ENCODE measurements around the gene LRIT2. TPM values are rescaled to one million over a fixed set of nuclear protein-coding genes. Genes with fewer than 3 reads are reported as not detected.

Gene LRIT2
- total RNA-seq, 1 donor from 2014 or later: not detected

DNA sequence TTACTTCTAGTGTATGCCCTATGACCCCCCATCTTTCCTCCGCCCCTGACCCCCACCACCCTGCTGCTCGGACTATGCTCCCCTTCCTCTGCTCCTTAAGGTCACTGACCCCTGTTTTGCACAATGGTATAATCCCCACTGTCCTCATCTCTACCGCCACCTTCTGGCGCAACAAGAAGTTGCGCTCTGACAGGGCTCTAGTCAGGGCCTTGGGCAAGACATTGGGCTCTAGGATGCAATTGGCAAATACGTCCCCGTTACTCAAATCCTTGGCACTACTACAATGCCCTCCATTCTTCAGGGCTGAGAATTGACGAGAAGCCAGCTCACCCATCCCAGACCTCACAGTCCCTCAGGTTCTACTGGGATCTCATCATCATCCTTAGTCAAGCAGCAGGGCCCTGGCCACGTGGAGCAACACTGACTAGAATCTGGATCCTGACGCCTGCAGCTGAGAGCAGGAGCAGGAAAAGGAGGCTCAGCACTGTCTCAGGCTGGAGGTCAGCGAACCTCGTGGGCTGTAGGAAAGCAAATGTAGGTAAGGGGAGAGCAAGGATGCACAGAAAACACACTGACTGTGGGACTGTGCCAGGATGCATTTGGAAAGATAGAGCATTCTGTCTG, 10.6 kb downstream of the LRIT2 start:
- ChIA-PET POLR2A (no interaction called here), CTCF (interaction anchor here (1.3 to 2.1 kb wide), 2 partner anchors 26 to 66 kb away, joined by 3 to 20 read pairs; no protein-coding TSS in a partner anchor)
- DNase-seq (no peak), ATAC-seq (ENCODE audit: low read depth) (peak; percentile 60)
- no peak for TF ChIP-seq CTCF (IDR thresholded peaks at IDR 0.05)
- H3K27ac Mint-ChIP-seq: no peak overlapping the region
- H3K9me3 Mint-ChIP-seq: peaks cover 5% of the 10 kb centered on the region
- intact Hi-C loops (cut with micrococcal nuclease): loop anchor here (2.0 kb wide), 1 partner anchor 66 kb away; no protein-coding TSS in a partner anchor
- no peaks in the 10 kb centered on the region for H3K4me1 Mint-ChIP-seq
- no peaks in the 10 kb centered on the region for H3K36me3 Mint-ChIP-seq (ENCODE audit: low read depth)
- H3K4me3 Mint-ChIP-seq: no peak overlapping the region
- peaks cover 1% of the 10 kb centered on the region for H3K27me3 Mint-ChIP-seq

GRCh38 chr10:84214046-84214572, 11.2 kb downstream of the LRIT2 start:
- no peak for DNase-seq
- H3K27ac Mint-ChIP-seq: no peak overlapping the region
- H3K9me3 Mint-ChIP-seq: no peaks in the 10 kb centered on the region
- ChIA-PET CTCF (interaction anchor here (1.3 to 2.1 kb wide), 2 partner anchors 26 to 66 kb away, joined by 3 to 20 read pairs; no protein-coding TSS in a partner anchor), POLR2A (no interaction called here)
- H3K36me3 Mint-ChIP-seq (ENCODE audit: low read depth): no peaks in the 10 kb centered on the region
- no peak for ATAC-seq (ENCODE audit: low read depth)
- intact Hi-C loops (cut with micrococcal nuclease): loop anchor here (2.0 kb wide), 1 partner anchor 65 kb away; no protein-coding TSS in a partner anchor
- no peak overlapping the region for H3K4me3 Mint-ChIP-seq
- H3K4me1 Mint-ChIP-seq: no peaks in the 10 kb centered on the region
- TF ChIP-seq CTCF (IDR thresholded peaks at IDR 0.05): no peak
- H3K27me3 Mint-ChIP-seq: peaks cover 1% of the 10 kb centered on the region

- Mint-ChIP-seq H3K36me3 (ENCODE audit: low read depth) (no peaks in the 10 kb centered on the region), H3K4me3 (no peak overlapping the region), H3K4me1 (no peaks in the 10 kb centered on the region), H3K9me3 (no peaks in the 10 kb centered on the region), H3K27me3 (peaks cover 8% of the 10 kb centered on the region), H3K27ac (no peak overlapping the region)
- intact Hi-C loops (cut with micrococcal nuclease): no loop called here
- DNase-seq (no peak), ATAC-seq (ENCODE audit: low read depth) (no peak)
- POLR2A ChIA-PET: no interaction called here
- CTCF ChIA-PET: interaction anchor here (2.1 kb wide), 1 partner anchor 65 kb away, joined by 9 read pairs; no protein-coding TSS in a partner anchor
- no peak for TF ChIP-seq CTCF (IDR thresholded peaks at IDR 0.05)
Measured at GRCh38 chr10:84213076-84213475, 12.3 kb downstream of the LRIT2 start.

DNA sequence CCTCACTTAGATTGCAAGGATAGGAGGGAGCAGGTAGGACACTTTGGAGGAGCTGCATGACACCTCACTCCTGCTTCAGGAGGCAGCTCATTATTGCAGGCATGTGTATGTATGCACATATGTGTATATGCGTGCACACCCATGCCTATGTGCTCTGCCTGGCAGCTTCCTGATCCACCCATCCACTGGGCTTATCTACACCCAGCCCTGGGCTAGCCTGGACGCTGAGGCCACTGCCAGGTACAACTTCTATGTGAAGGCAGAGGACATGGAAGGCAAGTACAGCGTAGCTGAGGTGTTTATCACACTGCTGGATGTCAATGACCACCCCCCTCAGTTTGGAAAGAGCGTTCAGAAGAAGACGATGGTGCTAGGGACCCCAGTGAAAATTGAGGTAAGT, 13.3 kb downstream of the LRIT2 start:
- POLR2A ChIA-PET: no interaction called here

More for the DNA sequence above, 13.3 kb downstream of the LRIT2 start:
- Mint-ChIP-seq H3K36me3 (ENCODE audit: low read depth) (no peaks in the 10 kb centered on the region), H3K9me3 (no peaks in the 10 kb centered on the region), H3K4me1 (no peaks in the 10 kb centered on the region), H3K27ac (no peak overlapping the region), H3K27me3 (peaks cover 8% of the 10 kb centered on the region), H3K4me3 (no peak overlapping the region)
- CTCF ChIA-PET: interaction anchor here (2.1 kb wide), 1 partner anchor 64 kb away, joined by 9 read pairs; no protein-coding TSS in a partner anchor
- DNase-seq: no peak
- no peak for TF ChIP-seq CTCF (IDR thresholded peaks at IDR 0.05)
- intact Hi-C loops (cut with micrococcal nuclease): no loop called here
- no peak for ATAC-seq (ENCODE audit: low read depth)
